NCI-H187 treated with DMSO at 0.1 percent for 48 hours (cell line): Measurements from ENCODE around the gene NFAM1.

Source experiments
- DNase-seq: peaks from one replicate; lab custom pipeline; 2025; lab: John Stamatoyannopoulos, UW

Gene NFAM1

DNA sequence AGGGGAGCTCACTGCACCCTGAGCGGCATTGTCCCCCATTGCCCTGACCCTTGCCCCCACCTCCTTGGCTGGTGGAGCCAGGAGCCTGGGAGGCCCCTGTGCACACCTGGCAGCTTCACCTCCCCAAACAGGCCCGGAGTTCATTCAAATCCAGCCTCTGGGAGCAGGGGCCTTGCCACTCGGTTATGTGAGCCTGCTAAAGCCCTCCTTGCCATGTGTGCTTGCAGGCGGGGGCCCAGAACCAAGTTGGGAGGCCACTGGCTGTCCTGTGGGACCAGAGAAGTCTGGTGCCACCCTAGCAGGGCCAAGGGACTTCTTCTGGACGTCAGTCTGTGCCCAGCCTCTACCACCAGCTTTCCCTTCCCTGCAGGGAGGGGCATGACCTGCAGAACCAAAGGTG is 48.9 kb downstream of the NFAM1 start:
- DNase-seq: no peak

- no peak for DNase-seq
Measured at GRCh38 chr22:42380769-42381551, 51.2 kb downstream of the NFAM1 start.

DNA sequence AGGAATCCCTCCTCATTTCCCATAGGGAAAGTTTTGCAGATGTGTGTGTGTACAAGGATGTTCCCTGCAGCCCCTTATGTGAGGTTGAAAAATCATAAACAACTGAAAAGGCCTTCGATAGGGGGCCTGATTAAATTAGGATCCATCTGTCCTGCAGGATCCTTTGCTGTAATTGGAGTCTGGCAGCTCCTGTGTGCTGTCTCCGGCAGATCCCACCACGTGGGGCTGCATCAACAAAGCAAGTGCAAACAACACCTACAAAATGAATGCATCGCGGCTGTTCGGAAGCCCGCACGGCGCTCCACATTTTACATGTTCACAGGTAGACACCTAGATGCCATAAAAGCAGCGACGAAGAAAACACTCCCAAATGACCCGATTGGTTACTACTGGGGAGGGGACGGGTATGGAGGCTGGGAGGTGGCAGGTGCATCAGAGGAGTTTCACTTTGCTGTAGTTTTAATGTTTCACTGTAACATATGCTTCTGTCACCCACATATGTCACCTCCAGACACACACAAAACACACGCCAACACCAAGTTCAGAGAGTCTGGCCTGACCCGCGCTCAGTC is 52.2 kb downstream of the NFAM1 start:
- DNase-seq: no peak

DNA sequence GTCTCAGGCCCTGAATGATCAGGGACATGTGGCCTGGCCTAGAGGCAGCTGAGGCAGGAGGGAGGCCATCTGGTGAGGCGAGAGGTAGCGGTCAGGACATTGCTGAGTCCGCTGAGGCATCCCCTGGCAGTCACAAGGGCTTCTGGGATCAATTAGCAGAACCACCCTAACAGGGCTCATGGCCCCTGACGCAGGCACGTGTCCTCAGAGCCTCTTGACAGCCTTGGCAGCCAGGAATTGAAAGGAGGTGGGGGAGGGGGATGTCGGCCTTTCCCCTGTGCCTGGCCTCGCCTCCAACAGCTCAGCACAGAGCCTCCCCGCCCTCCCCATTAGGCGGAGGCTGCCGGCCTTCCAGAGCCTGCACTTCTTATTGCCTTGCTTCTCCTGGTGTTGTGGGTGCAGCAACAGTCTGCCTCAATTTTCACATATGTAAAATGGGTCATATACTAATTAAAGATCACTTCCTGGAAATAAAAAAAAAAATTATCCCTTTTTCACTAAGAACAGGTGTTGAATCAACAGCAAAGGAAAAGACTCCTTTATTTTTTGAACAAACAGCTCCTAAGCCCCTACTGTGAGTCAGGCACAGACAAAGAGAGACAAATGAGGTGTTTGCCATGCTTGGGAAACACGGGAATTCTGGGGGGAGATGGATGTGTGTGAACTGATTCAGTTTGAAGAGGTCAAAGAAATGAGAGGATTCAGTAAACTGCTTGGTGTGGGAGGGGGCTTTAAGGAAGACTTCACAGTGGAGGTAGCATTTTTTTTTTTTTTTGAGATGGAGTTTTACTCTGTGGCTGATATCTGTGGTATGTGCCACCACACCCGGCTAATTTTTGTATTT is 55.3 kb downstream of the NFAM1 start:
- DNase-seq: peak; percentile 26

DNA sequence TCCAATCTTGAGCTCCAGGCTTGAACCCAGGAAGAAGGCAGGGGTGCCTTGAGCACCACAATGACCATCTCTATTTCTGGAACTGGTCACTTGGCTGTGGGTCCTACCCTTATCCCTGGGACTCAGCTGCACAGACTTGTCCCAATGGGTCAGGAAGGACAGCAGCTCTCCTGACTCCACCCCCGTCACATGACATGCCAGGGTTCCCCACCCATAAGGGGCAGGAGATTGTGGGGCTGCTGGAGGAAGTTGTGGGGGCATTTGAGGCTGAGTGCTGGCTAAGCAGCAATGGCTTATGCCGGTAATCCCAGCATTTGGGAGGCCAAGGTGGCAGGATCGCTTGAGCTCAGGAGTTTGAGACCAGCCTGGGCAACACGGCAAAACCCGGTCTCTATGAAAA is 56.2 kb downstream of the NFAM1 start:
- DNase-seq: no peak

- DNase-seq: peak; percentile 35
Measured at GRCh38 chr22:42372976-42373375, 59.2 kb downstream of the NFAM1 start.

DNA sequence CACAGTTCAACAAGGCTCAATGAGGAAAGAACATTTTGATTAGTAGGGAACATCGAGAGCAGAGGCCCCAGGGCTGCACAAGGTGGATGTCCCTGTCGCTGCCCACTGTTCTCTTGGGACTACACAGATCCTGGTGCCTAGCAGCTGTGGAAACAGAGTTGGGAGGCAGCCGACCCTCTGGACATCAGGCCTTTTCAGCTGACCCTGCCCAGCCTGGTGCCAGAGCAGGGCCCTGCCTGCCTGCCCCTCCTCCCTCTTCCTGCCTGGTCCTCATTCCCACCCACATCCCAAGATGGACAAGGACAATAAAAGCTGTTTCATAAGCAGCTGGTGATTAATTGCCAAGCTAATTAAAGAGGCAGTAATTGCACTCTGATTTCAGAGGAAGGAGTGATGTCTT is 60.7 kb downstream of the NFAM1 start:
- no peak for DNase-seq

- DNase-seq: no peak
Measured at GRCh38 chr22:42371099-42371498, 61.1 kb downstream of the NFAM1 start.

DNA sequence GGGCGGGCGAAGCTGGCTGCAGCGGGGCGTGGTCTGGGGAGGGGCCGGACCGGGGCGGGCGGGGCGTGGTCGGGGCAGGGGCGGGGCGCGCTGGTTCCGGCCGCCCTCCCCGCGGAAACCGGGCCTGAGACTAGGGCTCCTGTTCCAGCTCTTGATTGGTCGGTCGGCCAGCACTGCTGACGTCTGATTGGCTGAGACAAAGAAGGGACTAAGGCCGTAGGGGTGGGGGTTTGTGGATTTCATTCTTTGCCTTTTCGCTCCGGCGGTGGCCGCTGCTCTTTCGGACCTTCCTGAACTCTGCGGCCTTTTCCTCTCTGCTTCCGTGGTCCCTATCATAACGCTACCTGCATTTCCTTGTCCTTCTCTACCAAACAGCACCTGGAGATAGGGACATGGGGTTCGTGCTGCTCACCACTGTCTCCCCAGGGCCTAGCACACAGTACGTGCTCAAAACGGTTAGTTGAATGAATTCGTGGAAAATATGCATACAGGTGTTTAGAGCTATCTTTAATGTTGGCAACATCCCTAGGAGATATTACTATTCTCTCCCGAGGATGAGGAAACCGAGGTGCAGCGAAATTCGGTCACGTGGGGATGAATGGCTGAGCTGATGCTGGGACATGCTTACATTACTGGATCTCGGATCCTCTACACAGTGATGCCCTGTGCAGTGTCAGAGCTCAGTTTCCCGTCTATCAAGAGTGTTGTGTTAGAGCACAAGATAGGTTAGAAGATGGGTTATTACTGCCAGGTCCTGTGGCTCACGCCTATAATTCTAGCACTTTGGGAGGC is 62.8 kb downstream of the NFAM1 start:
- peak; percentile 30 for DNase-seq

- DNase-seq: no peak
Measured at GRCh38 chr22:42368379-42369249, 63.6 kb downstream of the NFAM1 start.

DNA sequence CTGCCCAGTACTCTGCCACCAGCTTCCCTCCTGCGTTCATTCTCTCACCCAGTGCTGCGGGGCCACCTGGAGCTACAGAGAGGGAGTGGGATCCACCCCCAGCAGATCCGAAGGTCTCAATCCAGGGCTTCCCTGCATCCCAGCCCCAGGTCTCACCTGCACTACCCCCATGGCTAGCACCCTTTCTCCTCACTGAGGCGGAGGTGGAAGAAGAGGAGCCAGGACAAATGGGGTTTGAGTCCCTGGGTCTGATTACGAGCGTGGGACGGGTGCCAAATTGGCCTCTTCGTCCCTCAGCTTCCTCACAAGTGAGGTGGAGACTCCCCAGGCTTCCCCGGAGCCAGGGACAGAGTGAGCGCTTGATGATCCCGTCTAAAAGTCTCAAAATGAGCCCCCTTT is 64.2 kb downstream of the NFAM1 start:
- no peak for DNase-seq

- DNase-seq: no peak
Measured at GRCh38 chr22:42366806-42367581, 65.2 kb downstream of the NFAM1 start.

DNA sequence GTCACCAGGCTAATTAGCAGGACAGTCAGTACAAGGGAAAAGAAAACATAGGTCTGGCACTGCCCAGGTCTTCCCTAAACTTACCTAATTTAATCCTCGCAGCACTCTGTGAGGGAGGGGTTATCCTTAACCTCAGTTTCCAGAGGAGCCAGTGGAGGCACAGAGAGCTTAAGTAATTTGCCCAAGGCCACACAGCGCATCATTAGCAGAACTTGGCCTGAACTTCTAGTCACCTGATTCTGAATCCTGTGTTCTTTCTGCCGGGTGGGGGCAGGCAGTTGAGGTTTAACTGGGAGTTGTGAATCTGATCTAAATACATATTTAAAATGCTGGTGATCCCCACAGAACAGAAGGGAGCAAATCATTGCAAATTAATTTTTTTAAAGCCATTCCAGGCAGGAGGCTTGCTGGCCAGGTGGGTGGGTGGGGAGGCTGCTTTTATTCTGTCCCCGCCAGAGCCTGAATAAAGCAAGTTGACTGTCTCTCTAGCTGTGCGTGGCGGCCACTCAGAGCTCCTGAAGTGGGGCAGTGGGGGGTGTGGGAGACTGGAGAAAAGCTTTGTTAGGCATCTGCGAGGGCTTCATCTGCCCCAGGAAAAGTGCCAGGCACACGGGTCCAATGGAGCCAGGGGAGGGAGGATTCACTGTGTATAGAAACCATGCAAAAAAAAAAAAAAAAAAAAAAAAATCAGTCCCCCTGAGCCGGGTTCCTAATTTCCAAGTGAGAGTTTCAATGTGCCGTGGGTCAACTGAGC is 66.1 kb downstream of the NFAM1 start:
- no peak for DNase-seq

DNA sequence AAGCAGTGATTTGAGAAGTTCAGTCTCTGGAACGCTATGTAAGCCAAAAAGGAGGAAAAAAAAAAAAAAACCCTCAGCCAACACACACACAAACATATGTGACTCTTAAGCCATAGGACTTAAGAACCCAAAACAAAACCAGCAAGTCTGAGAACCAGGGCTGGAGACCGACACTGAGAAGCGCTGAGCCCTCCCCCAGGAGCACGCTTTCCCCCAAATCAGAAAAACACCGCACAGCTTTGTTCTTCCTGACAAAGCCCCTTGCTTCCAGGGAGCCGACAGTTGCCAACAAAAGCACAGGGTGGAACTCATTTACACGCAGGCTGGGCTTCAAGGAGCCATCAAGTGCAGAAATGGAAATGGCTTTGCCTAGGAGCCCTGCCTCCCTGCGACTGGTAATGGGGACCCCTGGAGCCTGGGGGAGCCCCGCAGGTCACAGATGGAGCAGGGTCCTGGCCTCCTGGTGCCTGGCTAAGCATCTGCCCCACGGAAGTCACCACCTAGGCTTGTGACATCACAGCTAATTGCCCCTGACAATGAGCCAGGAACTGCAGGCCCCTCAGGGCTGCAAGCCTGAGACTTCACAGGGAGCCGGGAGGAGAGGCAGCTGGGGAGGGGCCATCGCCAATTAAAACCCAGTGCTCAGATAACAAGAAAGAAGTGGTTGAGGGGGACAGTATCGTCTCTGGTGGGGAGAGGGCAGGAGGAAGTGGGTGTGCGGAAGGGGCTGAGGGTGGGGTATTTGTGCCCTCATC is 66.9 kb downstream of the NFAM1 start:
- DNase-seq: no peak

DNA sequence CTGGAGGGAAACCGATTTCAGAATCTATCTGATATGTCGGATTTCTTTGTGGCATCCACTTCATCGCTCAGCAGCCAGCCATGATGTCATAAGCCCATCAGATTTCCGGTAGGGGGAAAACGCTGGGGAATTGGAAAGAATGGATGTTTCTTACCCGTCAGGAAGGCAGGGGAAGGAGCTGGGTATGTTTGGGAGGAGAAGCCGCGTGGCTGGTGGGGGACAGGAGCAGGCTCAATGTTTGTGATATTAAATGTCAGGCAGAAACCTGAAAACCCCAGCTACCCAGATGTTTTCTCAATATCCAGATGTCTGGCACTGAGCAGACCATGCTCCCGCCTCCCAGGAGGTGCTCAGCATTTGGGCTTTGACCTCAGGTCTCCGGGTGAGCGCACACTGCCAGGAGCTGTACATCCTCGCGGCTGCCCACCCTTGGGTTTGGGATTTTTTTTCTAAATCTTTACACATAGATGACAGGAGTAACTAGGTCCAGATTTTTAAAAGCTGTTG is 67.5 kb downstream of the NFAM1 start:
- DNase-seq: no peak

GRCh38 chr22:42363892-42364291 is 68.3 kb downstream of the NFAM1 start:
- DNase-seq: no peak

DNA sequence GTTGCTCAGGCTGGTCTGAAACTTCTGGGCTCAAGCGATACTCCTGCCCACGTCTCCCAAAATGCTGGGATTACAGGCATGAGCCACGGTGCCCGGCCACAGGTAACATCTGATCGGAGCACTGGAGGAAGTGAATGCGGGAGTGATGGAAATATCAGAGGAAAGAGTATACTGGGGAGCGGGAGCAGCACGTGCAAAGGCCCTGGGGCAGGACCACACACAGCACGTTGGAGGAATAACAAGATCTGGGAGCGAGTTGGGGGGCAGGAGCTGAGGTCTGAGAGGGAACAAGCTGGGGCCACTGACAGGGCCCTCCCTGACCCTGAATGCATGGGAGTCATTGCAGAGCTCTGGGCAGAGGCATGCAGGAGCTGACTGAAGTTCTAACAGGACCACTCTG is 70.7 kb downstream of the NFAM1 start:
- no peak for DNase-seq

DNA sequence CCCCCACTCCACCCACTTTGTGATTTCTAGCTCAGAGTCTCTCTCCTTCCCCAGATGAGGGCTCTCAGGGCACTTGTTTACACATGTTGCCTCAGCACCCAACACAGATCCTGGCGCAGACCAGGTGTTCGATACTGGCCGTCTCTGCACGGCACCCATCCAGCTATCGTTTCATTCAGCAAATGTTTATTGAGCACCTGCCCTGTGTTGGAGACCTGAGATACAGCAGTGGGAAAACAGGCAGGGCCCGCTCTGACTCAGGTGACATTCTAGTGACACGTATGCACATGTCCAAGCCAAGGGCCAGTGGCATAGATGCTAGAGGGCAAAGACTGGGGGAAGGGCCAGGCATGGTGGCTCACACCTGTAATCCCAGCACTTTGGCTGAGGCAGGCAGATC is 71.9 kb downstream of the NFAM1 start:
- no peak for DNase-seq
